CD14-positive monocyte (primary cell): ENCODE results near the gene GPBP1L1. TPM values are rescaled to one million over a fixed set of nuclear protein-coding genes. Genes with fewer than 3 reads are reported as not detected.

Experiments used
- DNase-seq, 3 donors: peaks; one replicate each; pipeline ENCODE4 v3.0.0-alpha.2; 2011 to 2022
- H2AFZ ChIP-seq: 2 replicates; pipeline ENCODE4 v1.6.0; 2012; ENCODE audit warnings: mild to moderate bottlenecking, low read depth, low read length, inconsistent platforms; ENCODE audit not compliant: insufficient read depth, poor library complexity, severe bottlenecking
- H3K27ac ChIP-seq, 2 donors: 1 replicate in 1 of 2; 2 replicates in 1 of 2; pipeline ENCODE4 v1.5.1; 2012 to 2013; ENCODE audit warnings: low read length in 2 of 2, control low read depth in 1 of 2, inconsistent platforms in 1 of 2, low read depth in 1 of 2, mild to moderate bottlenecking in 1 of 2
- H3K27me3 ChIP-seq, 2 donors: one replicate each; pipeline versions ENCODE4 v1.6.0 to v1.6.1; 2011 to 2013; ENCODE audit warnings: low read length in 2 of 2; ENCODE audit not compliant: control insufficient read depth in 2 of 2, insufficient read depth in 2 of 2
- H3K36me3 ChIP-seq, 2 donors: replicated peaks in 1 of 2; 1 replicate in 1 of 2; 2 replicates in 1 of 2; pipeline versions ENCODE4 v1.5.1 to v1.6.1; 2012 to 2013; ENCODE audit warnings: low read length in 2 of 2, control low read depth in 1 of 2, inconsistent platforms in 1 of 2, mild to moderate bottlenecking in 1 of 2; ENCODE audit not compliant: insufficient read depth in 2 of 2, control insufficient read depth in 1 of 2
- H3K4me1 ChIP-seq, 2 donors: 1 replicate in 1 of 2; 2 replicates in 1 of 2; pipeline versions ENCODE4 v1.5.1 to v1.6.1; 2012 to 2013; ENCODE audit warnings: low read length in 2 of 2, control low read depth in 1 of 2, inconsistent platforms in 1 of 2, mild to moderate bottlenecking in 1 of 2, moderate library complexity in 1 of 2; ENCODE audit not compliant: insufficient read depth in 2 of 2, control insufficient read depth in 1 of 2
- H3K4me2 ChIP-seq: replicated peaks from 2 replicates; pipeline ENCODE3; 2012; ENCODE audit warnings: low read length, moderate library complexity, mild to moderate bottlenecking; ENCODE audit not compliant: poor library complexity, severe bottlenecking; ENCODE audit errors: extremely low read depth
- H3K4me3 ChIP-seq, 3 experiments: fragments of 200-600 bp in 1 of 3; sonication (generic) in 1 of 3; replicated peaks in 1 of 3; 1 replicate in 2 of 3; 2 replicates in 1 of 3; pipeline ENCODE4 v1.5.1; 2011 to 2013; ENCODE audit warnings: low read length in 3 of 3, mild to moderate bottlenecking in 3 of 3, control low read depth in 2 of 3, low read depth in 2 of 3, inconsistent platforms in 1 of 3, moderate library complexity in 1 of 3
- H3K79me2 ChIP-seq: 2 replicates; pipeline ENCODE4 v1.6.0; 2012; ENCODE audit warnings: mild to moderate bottlenecking, control low read depth, inconsistent platforms, low read length, moderate library complexity; ENCODE audit not compliant: insufficient read depth
- H3K9ac ChIP-seq: 2 replicates; pipeline ENCODE4 v1.6.0; 2017; ENCODE audit warnings: low read length, mild to moderate bottlenecking; ENCODE audit not compliant: insufficient read depth, poor library complexity, severe bottlenecking
- H3K9me3 ChIP-seq, 2 donors: replicated peaks in 1 of 2; 1 replicate in 1 of 2; 2 replicates in 1 of 2; pipeline versions ENCODE4 v1.5.1 to v1.6.1; 2012 to 2013; ENCODE audit warnings: low read length in 2 of 2, control low read depth in 1 of 2; ENCODE audit not compliant: control insufficient read depth in 1 of 2, insufficient read depth in 1 of 2
- H4K20me1 ChIP-seq: 2 replicates; pipeline ENCODE4 v1.6.0; 2012; ENCODE audit warnings: mild to moderate bottlenecking, low read length, control low read depth, moderate library complexity; ENCODE audit not compliant: insufficient read depth
- H3K27ac Mint-ChIP-seq, 7 donors: one replicate each; pipeline ENCODE4 v1.8.0; 2020; ENCODE audit warnings: mild to moderate bottlenecking in 7 of 7, mixed read lengths in 7 of 7, moderate library complexity in 6 of 7, inconsistent platforms in 2 of 7
- H3K27me3 Mint-ChIP-seq, 3 donors: one replicate each; pipeline ENCODE4 v1.8.0; 2021 to 2022; ENCODE audit warnings: low read depth in 3 of 3, mild to moderate bottlenecking in 3 of 3, mixed read lengths in 3 of 3, moderate library complexity in 3 of 3, inconsistent platforms in 1 of 3
- H3K36me3 Mint-ChIP-seq, 2 donors: one replicate each; pipeline ENCODE4 v1.8.0; 2020; ENCODE audit warnings: mixed read lengths in 2 of 2, inconsistent platforms in 1 of 2, mild to moderate bottlenecking in 1 of 2
- H3K4me1 Mint-ChIP-seq: one replicate; pipeline ENCODE4 v1.8.0; 2020; ENCODE audit warnings: mild to moderate bottlenecking, mixed read lengths
- H3K4me3 Mint-ChIP-seq, 2 donors: one replicate each; pipeline ENCODE4 v1.8.0; 2020; ENCODE audit warnings: mild to moderate bottlenecking in 2 of 2, mixed read lengths in 2 of 2, moderate library complexity in 1 of 2
- H3K9me3 Mint-ChIP-seq, 7 donors: one replicate each; pipeline ENCODE4 v1.8.0; 2020 to 2022; ENCODE audit warnings: mixed read lengths in 7 of 7, mild to moderate bottlenecking in 6 of 7, moderate library complexity in 6 of 7, inconsistent platforms in 2 of 7
- WGBS: methylation state at CpG from one replicate; pipeline ENCODE4 v1.1.5; 2013; ENCODE audit warnings: missing lambda C conversion rate; ENCODE audit not compliant: insufficient coverage; 5-methylcytosine and 5-hydroxymethylcytosine counted together
- intact Hi-C, 2 donors: fragments of 100-400 bp; cut with micrococcal nuclease; formaldehyde crosslinking; loops; one replicate each; pipeline versions ENCODE4 v1.15.0 to v1.15.1; 2023
- polyA plus RNA-seq, 3 donors: library from polyadenylated mRNA; depleted of rRNA in 1 of 3; unstranded in 2 of 3; stranded (reverse) in 1 of 3; fragments of 300-500 nt in 2 of 3; fragments of >200 nt in 1 of 3; fragmentation: Illumina TruSeq in 2 of 3; gene quantifications; 1 replicate in 2 of 3; 2 replicates in 1 of 3; pipeline ENCODE4 v1.2.3, GENCODE V29; 2012 to 2021
- TF ChIP-seq, protein P1 (sequence below): fragments of 200-600 bp; IDR thresholded peaks from one replicate; pipeline ENCODE4 v1.8.0; 2022; ENCODE audit warnings: antibody characterized with exemption, mild to moderate bottlenecking

GPBP1L1 gene
- polyA plus RNA-seq, 3 donors = 71.6 to 93.3 (median 79.5) TPM

DNA sequence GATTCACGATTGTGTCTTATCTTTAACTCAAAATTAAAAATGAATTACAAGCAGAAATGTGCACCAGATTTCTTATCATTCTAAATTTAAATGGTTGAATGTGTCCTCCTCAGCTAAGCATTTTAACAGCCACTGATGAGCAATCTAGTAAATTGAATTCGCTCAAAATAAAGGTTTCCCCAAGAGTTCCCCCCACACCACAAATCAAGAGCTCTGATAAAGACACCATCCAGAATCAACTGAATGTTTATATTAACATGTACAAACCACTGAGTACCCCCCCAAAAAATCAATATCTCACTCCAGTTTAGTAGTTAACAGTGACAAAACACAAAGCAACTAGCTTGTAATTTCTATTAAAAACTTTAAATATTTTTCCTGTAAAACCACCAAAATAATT lies 1.9 kb downstream of the GPBP1L1 start:
- Mint-ChIP-seq H3K4me1 (peaks cover 54% of the 10 kb centered on the region), H3K4me3 (peak overlapping the region; percentile 53 to 59), H3K27me3 (no peaks in the 10 kb centered on the region), H3K27ac (peak overlapping the region in 4 of 7 donors; percentile 43 to 99 (median 72)), H3K9me3 (no peaks in the 10 kb centered on the region), H3K36me3 (peaks cover 2 to 6% of the 10 kb centered on the region in 2 donors)
- TF ChIP-seq, protein P1, sequence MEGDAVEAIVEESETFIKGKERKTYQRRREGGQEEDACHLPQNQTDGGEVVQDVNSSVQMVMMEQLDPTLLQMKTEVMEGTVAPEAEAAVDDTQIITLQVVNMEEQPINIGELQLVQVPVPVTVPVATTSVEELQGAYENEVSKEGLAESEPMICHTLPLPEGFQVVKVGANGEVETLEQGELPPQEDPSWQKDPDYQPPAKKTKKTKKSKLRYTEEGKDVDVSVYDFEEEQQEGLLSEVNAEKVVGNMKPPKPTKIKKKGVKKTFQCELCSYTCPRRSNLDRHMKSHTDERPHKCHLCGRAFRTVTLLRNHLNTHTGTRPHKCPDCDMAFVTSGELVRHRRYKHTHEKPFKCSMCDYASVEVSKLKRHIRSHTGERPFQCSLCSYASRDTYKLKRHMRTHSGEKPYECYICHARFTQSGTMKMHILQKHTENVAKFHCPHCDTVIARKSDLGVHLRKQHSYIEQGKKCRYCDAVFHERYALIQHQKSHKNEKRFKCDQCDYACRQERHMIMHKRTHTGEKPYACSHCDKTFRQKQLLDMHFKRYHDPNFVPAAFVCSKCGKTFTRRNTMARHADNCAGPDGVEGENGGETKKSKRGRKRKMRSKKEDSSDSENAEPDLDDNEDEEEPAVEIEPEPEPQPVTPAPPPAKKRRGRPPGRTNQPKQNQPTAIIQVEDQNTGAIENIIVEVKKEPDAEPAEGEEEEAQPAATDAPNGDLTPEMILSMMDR = no peak
- peak overlapping the region; percentile 95 for H3K4me2 ChIP-seq
- H2AFZ ChIP-seq = no peak overlapping the region
- H4K20me1 ChIP-seq = peaks cover 46% of the 10 kb centered on the region
- H3K9ac ChIP-seq = no peak overlapping the region
- H3K9me3 ChIP-seq = no peaks in the 10 kb centered on the region
- no peaks in the 10 kb centered on the region for H3K27me3 ChIP-seq
- H3K36me3 ChIP-seq = no peaks in the 10 kb centered on the region
- H3K27ac ChIP-seq = peak overlapping the region in 1 of 2 donors; percentile 89
- H3K79me2 ChIP-seq = peaks cover 84% of the 10 kb centered on the region
- no CpG with 5 or more reads among the region's 2 CpGs for WGBS
- no peak for DNase-seq
- intact Hi-C loops = loop anchor here (10.0 kb wide), 1 partner anchor 100 kb away; the partner anchor contains the start of gene NASP (in 2 of the 2)
- H3K4me1 ChIP-seq = peaks cover 41 to 64% of the 10 kb centered on the region in 2 donors
- peak overlapping the region in 2 of 3 experiments; percentile 96 to 100 for H3K4me3 ChIP-seq

DNA sequence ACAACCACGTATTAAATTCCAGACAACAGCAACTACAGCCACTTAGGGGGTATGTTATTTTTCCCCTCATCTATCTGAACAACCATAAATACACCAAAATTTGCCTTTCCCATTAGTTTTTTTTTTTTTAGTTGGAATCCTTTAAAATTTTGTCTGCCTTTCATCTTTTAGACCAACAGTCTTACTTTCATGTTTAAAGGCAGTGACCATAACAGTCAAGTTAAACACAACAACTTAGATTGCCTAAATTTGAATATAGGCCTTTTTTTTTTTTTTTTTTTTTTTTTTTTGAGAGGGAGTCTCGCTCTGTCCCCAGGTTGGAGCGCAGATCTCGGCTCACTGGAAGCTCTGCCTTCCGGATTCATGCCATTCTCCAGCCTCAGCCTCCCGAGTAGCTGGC lies 3.4 kb downstream of the GPBP1L1 start:
- Mint-ChIP-seq H3K27me3 (no peaks in the 10 kb centered on the region), H3K9me3 (no peaks in the 10 kb centered on the region), H3K4me1 (peaks cover 59% of the 10 kb centered on the region), H3K27ac (peak overlapping the region in 1 of 7 donors; percentile 33), H3K36me3 (peaks cover 4 to 6% of the 10 kb centered on the region in 2 donors), H3K4me3 (no peak overlapping the region)
- intact Hi-C loops = loop anchor here (10.0 kb wide), 1 partner anchor 98 kb away; the partner anchor contains the start of gene NASP (in 2 of the 2)
- H3K36me3 ChIP-seq = no peaks in the 10 kb centered on the region
- no peaks in the 10 kb centered on the region for H3K9me3 ChIP-seq
- no peaks in the 10 kb centered on the region for H3K27me3 ChIP-seq
- H3K9ac ChIP-seq = no peak overlapping the region
- peak overlapping the region in 1 of 2 donors; percentile 15 for H3K27ac ChIP-seq
- H4K20me1 ChIP-seq = peaks cover 61% of the 10 kb centered on the region
- H3K4me3 ChIP-seq = peak overlapping the region in 1 of 3 experiments; percentile 5
- no peak overlapping the region for H3K4me2 ChIP-seq
- H3K4me1 ChIP-seq = peaks cover 34 to 58% of the 10 kb centered on the region in 2 donors
- DNase-seq = no peak
- no peak overlapping the region for H2AFZ ChIP-seq
- TF ChIP-seq, protein P1 = no peak
- 100% methylated on average over 1 of the region's 6 CpGs for WGBS
- H3K79me2 ChIP-seq = peaks cover 84% of the 10 kb centered on the region
